Natural killer cell (primary cell): ENCODE data around the gene EIF1AY. TPM values are rescaled to one million over a fixed set of nuclear protein-coding genes. Genes with fewer than 3 reads are reported as not detected.

ENCODE experiments used
- ATAC-seq, 3 donors: fragments of 150-1000 bp in 2 of 3; fragments of 200-7000 bp in 1 of 3; cut with Tn5 transposase; 1 replicate in 1 of 3; 2 replicates in 2 of 3; pipeline ENCODE4 v1.10.0; 2021; ENCODE audit warnings: mild to moderate bottlenecking in 2 of 3, moderate library complexity in 2 of 3
- DNase-seq, 2 donors: peaks; one replicate each; pipeline versions ENCODE4 v3.0.0 to v3.0.0-alpha.2; 2013 to 2021; ENCODE audit warnings: mixed read lengths in 1 of 2
- H3K27ac ChIP-seq: one replicate; pipeline ENCODE4 v1.5.1; 2013; ENCODE audit warnings: mild to moderate bottlenecking, low read length
- H3K27me3 ChIP-seq: one replicate; pipeline ENCODE4 v1.6.1; 2013; ENCODE audit warnings: low read length; ENCODE audit not compliant: control insufficient read depth, insufficient read depth
- H3K36me3 ChIP-seq: one replicate; pipeline ENCODE4 v1.6.1; 2013; ENCODE audit warnings: low read length; ENCODE audit not compliant: control insufficient read depth, insufficient read depth
- H3K4me1 ChIP-seq: one replicate; pipeline ENCODE4 v1.6.1; 2013; ENCODE audit warnings: low read length; ENCODE audit not compliant: control insufficient read depth, insufficient read depth
- H3K4me3 ChIP-seq: one replicate; pipeline ENCODE4 v1.5.1; 2013; ENCODE audit warnings: low read length
- H3K9me3 ChIP-seq: one replicate; pipeline ENCODE4 v1.6.1; 2013; ENCODE audit warnings: low read length; ENCODE audit not compliant: control insufficient read depth, insufficient read depth
- H3K27ac Mint-ChIP-seq, 2 donors: one replicate each; pipeline ENCODE4 v1.8.0; 2022; ENCODE audit warnings: mild to moderate bottlenecking in 2 of 2, mixed read lengths in 2 of 2, moderate library complexity in 1 of 2
- H3K27me3 Mint-ChIP-seq, 2 donors: one replicate each; pipeline ENCODE4 v1.8.0; 2022; ENCODE audit warnings: low read depth in 2 of 2, mixed read lengths in 2 of 2
- H3K36me3 Mint-ChIP-seq: one replicate; pipeline ENCODE4 v1.8.0; 2022; ENCODE audit warnings: mixed read lengths
- H3K4me1 Mint-ChIP-seq, 2 donors: one replicate each; pipeline ENCODE4 v1.8.0; 2022; ENCODE audit warnings: mixed read lengths in 2 of 2
- H3K4me3 Mint-ChIP-seq: one replicate; pipeline ENCODE4 v1.8.0; 2022; ENCODE audit warnings: mild to moderate bottlenecking, moderate library complexity, mixed read lengths
- H3K9me3 Mint-ChIP-seq, 2 donors: one replicate each; pipeline ENCODE4 v1.8.0; 2022; ENCODE audit warnings: mixed read lengths in 2 of 2
- CTCF ChIP-seq: fragments of 200-600 bp; IDR thresholded peaks from one replicate; pipeline ENCODE4 v1.8.0; 2022; ENCODE audit warnings: antibody characterized with exemption
- WGBS: methylation state at CpG from one replicate; pipeline ENCODE4 v1.1.7; 2013; ENCODE audit warnings: missing lambda C conversion rate; ENCODE audit not compliant: insufficient coverage; 5-methylcytosine and 5-hydroxymethylcytosine counted together
- intact Hi-C: fragments of 100-400 bp; cut with micrococcal nuclease; formaldehyde crosslinking; loops from one replicate; pipeline ENCODE4 v1.14.2; 2022
- total RNA-seq, 4 donors: library from RNA; stranded (reverse); fragments of 120-200 nt in 1 of 4; gene quantifications; one replicate each; pipeline versions ENCODE4 v1.2.3 to v1.2.4, GENCODE V29; 2013 to 2022

The EIF1AY gene
- 10 to 100 TPM in 2 of 3 donors, not detected in 1; 18.8 to 22.3 TPM for total RNA-seq
- 46.7 TPM for total RNA-seq (2013)

- Mint-ChIP-seq H3K9me3 (no peaks in the 10 kb centered on the region), H3K36me3 (no peaks in the 10 kb centered on the region), H3K4me1 (peaks cover 0 to 24% of the 10 kb centered on the region in 2 donors), H3K4me3 (no peak within 1 kb of the TSS), H3K27me3 (no peaks in the 10 kb centered on the region), H3K27ac (peak within 1 kb of the TSS in 1 of 2 donors; percentile 97)
- H3K4me1 ChIP-seq: peaks cover 5% of the 10 kb centered on the region
- H3K27ac ChIP-seq: peak within 1 kb of the TSS; percentile 99
- no peak for TF ChIP-seq CTCF
- WGBS: 3% methylated on average over 31 of the region's 31 CpGs
- H3K9me3 ChIP-seq: no peaks in the 10 kb centered on the region
- DNase-seq (peak; percentile 85 to 95), ATAC-seq (peak in 2 of 3 donors; percentile 89 to 98)
- peak within 1 kb of the TSS; percentile 83 for H3K4me3 ChIP-seq
- no peaks in the 10 kb centered on the region for H3K27me3 ChIP-seq
- H3K36me3 ChIP-seq: no peaks in the 10 kb centered on the region
- intact Hi-C loops: loop anchor here (1.0 to 10.0 kb wide), 3 partner anchors 672 to 1008 kb away; partner anchors contain the start of gene KDM5D
Measured at GRCh38 chrY:20575531-20576121, at the start of gene EIF1AY. Gene EIF1AY (plus strand): TSS chrY:20575776. CDS start chrY:20575872, 96 bp downstream.

- H3K4me1 Mint-ChIP-seq: peaks cover 0 to 19% of the 10 kb centered on the region in 2 donors
- no peaks in the 10 kb centered on the region for H3K36me3 Mint-ChIP-seq
- no peak overlapping the region for H3K4me3 ChIP-seq
- H3K27ac ChIP-seq: no peak overlapping the region
- H3K9me3 ChIP-seq: no peaks in the 10 kb centered on the region
- WGBS: 93% methylated on average over 6 of the region's 6 CpGs
- no peak for DNase-seq
- no peaks in the 10 kb centered on the region for H3K27me3 Mint-ChIP-seq
- no peak for ATAC-seq
- H3K27me3 ChIP-seq: no peaks in the 10 kb centered on the region
- no peak for TF ChIP-seq CTCF
- H3K9me3 Mint-ChIP-seq: no peaks in the 10 kb centered on the region
- no peak overlapping the region for H3K4me3 Mint-ChIP-seq
- intact Hi-C loops: no loop called here
- no peaks in the 10 kb centered on the region for H3K36me3 ChIP-seq
- no peak overlapping the region for H3K27ac Mint-ChIP-seq
- H3K4me1 ChIP-seq: no peaks in the 10 kb centered on the region
Measured at GRCh38 chrY:20528435-20528834, 47.1 kb upstream of the EIF1AY start.

GRCh38 chrY:20538186-20538585 is 37.4 kb upstream of the EIF1AY start:
- Mint-ChIP-seq H3K4me3 (no peak overlapping the region), H3K4me1 (peaks cover 0 to 4% of the 10 kb centered on the region in 2 donors), H3K9me3 (no peaks in the 10 kb centered on the region), H3K27ac (no peak overlapping the region), H3K27me3 (no peaks in the 10 kb centered on the region), H3K36me3 (no peaks in the 10 kb centered on the region)
- intact Hi-C loops: no loop called here
- Histone ChIP-seq H3K27ac (no peak overlapping the region), H3K4me3 (no peak overlapping the region), H3K27me3 (no peaks in the 10 kb centered on the region), H3K9me3 (no peaks in the 10 kb centered on the region), H3K4me1 (no peaks in the 10 kb centered on the region), H3K36me3 (no peaks in the 10 kb centered on the region)
- ATAC-seq (no peak), DNase-seq (no peak)
- 75% methylated on average over 1 of the region's 1 CpG for WGBS
- no peak for TF ChIP-seq CTCF

GRCh38 chrY:20538933-20539332 is 36.6 kb upstream of the EIF1AY start:
- no peak for ATAC-seq

More at GRCh38 chrY:20538933-20539332, 36.6 kb upstream of the EIF1AY start:
- no peak overlapping the region for H3K27ac ChIP-seq
- DNase-seq: no peak
- intact Hi-C loops: no loop called here
- Mint-ChIP-seq H3K4me1 (peaks cover 0 to 4% of the 10 kb centered on the region in 2 donors), H3K9me3 (no peaks in the 10 kb centered on the region), H3K27ac (no peak overlapping the region), H3K27me3 (no peaks in the 10 kb centered on the region), H3K36me3 (no peaks in the 10 kb centered on the region), H3K4me3 (no peak overlapping the region)
- H3K27me3 ChIP-seq: no peaks in the 10 kb centered on the region
- no peaks in the 10 kb centered on the region for H3K9me3 ChIP-seq
- H3K4me3 ChIP-seq: no peak overlapping the region
- H3K36me3 ChIP-seq: no peaks in the 10 kb centered on the region
- no peaks in the 10 kb centered on the region for H3K4me1 ChIP-seq
- no peak for TF ChIP-seq CTCF
